Thyroid gland (tissue), 4 donors: Measurements from ENCODE around the gene MAP3K1.

Experiments
- POLR2A ChIP-seq, 2 donors: fragments of 450-650 bp; IDR thresholded peaks; one replicate each; pipeline ENCODE4 v1.6.1; 2017; ENCODE audit warnings: antibody characterized with exemption in 2 of 2, mild to moderate bottlenecking in 2 of 2, moderate library complexity in 1 of 2
- TF ChIP-seq, protein P1 (sequence below), 6 experiments: fragments of 200-600 bp in 3 of 6; fragments of 450-650 bp in 3 of 6; sonication (generic) in 3 of 6; IDR thresholded peaks; one replicate each; pipeline ENCODE4 v1.5.1; 2016 to 2019; ENCODE audit warnings: antibody characterized with exemption in 6 of 6, mild to moderate bottlenecking in 2 of 6, inconsistent platforms in 1 of 6, moderate library complexity in 1 of 6

DNA sequence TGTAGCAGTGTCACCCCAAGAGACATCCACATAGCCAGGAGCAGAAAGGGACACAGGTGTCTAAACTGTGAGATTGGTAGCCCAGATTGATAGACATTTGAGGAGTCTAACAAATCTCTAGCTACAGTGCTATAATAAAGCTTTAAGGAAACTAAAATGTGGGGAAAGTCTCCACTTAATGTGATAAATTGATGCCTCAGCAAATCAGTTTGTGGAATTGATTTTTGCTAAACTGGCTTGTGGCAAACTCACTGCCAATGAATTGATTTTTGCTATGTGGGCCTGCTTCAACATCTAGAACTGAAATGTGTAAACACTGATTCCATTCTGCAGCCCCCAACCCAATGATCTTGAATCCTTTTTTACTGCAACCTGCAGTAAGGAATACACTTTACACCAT is 16.8 kb upstream of the MAP3K1 start:
- TF ChIP-seq, protein P1, sequence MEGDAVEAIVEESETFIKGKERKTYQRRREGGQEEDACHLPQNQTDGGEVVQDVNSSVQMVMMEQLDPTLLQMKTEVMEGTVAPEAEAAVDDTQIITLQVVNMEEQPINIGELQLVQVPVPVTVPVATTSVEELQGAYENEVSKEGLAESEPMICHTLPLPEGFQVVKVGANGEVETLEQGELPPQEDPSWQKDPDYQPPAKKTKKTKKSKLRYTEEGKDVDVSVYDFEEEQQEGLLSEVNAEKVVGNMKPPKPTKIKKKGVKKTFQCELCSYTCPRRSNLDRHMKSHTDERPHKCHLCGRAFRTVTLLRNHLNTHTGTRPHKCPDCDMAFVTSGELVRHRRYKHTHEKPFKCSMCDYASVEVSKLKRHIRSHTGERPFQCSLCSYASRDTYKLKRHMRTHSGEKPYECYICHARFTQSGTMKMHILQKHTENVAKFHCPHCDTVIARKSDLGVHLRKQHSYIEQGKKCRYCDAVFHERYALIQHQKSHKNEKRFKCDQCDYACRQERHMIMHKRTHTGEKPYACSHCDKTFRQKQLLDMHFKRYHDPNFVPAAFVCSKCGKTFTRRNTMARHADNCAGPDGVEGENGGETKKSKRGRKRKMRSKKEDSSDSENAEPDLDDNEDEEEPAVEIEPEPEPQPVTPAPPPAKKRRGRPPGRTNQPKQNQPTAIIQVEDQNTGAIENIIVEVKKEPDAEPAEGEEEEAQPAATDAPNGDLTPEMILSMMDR (IDR thresholded peaks at IDR 0.05) = no peak
- TF ChIP-seq POLR2A (IDR thresholded peaks at IDR 0.05) = no peak
